CD4-positive, alpha-beta T cell treated with Interleukin-21 for 1 hour (primary cell): ENCODE data around the gene GNPTG.

ENCODE experiments used
- DNase-seq: peaks from one replicate; pipeline ENCODE4 v3.0.0-alpha.2; 2020

GNPTG gene

GRCh38 chr16:1375741-1376410, 24.1 kb downstream of the GNPTG start:
- no peak for DNase-seq

GRCh38 chr16:1377406-1378010, 25.8 kb downstream of the GNPTG start:
- no peak for DNase-seq

DNA sequence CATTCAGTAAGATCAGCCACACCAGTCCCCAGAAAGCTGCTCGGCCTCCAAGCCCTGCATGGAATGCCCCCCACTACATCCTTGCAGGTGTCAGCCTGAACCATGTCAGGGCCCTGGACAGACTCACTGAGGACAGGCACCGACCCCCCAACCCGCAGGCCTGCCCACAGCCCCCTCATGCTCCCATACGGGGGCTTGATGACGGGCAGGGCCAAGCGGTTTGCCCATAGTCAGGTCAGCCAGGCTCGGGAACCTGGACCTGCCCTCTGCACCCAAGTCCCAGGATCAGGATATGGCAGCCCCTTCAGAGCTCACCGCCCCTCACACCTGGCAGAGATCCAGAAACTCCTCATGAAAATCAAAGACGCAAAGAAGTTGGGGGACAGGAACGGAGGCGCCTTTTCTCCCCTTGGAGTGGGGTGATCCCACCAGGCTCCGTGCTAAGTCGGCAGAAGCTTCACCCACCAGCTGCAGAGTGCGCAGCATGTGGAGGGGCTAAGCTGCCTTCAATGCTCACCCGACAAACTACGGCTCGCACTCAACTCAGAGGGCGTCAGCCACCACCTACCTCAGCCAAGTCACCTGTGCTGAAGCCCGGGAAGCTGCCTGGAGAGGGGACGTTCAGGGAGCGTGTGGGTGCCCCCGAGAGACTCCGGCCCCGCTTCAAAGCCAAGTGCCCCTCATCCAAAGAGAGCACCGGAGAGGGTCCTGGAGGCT, 26.5 kb downstream of the GNPTG start:
- DNase-seq, result no peak

DNA sequence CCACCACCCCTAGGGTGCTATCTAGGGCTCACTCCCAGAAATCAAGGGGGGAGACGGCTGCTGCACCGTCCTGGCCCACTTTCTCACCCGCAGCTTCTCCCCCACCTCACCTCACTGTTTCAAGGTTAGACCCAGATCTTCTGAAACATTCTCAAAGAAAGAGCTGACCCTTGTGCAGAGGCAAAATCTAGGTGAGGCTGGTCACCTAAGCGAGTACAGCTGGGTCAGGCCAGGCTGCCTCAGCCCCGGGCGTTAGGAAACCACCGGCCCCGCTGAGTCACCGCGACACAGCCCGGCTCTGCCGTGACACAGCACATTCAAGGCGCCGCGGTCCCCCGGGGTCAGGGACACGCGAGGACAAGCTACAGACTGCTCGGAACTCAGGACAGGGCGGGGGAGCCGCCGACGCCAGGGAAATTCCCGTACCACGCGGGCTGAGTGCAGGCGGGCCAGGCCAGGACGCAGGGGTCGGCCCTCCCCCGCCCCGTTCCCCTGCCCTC, 27.1 kb downstream of the GNPTG start:
- peak; percentile 76 for DNase-seq

DNA sequence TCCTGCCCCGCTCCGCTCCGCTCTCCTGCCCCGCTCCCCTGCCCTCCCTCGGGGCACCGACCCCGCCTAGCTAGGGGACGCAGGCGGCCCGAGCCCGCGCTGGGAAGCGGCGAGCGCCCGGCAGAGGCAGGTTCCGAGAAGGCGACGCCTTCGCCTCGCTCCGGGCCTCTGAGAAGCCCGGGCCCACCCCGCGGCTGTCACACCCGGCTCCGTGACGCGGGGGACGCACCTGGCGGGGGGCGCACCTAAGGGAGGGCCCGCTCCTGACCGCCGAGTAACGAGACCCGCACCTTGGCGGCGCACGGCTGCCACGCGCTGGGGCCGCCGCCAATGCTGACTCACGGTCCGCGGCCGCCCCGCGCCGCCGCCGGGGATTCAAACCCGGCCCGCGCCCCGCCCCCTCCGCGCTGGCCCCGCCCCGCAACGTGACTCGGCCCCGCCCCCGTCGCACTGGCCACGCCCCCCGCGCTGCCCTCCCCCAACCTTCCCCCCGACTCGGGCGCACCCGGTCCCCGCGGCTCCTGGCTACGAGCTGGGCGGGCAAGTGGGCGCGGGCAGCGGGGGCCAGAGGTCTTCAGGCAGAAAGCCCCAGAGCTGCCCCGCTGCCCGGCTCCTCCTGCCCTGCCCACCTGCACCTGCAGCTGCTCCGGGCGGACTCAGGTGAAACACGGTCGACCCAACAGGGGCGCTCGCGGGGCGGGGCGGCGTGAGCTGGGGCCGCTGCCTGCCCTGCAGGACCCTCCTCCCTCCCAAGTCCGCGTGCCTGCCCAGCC, 27.8 kb downstream of the GNPTG start:
- DNase-seq, result peak; percentile 58

- DNase-seq, result no peak
Measured at GRCh38 chr16:1380195-1380594, 28.5 kb downstream of the GNPTG start.

- no peak for DNase-seq
Measured at GRCh38 chr16:1381612-1382406, 30.1 kb downstream of the GNPTG start.

DNA sequence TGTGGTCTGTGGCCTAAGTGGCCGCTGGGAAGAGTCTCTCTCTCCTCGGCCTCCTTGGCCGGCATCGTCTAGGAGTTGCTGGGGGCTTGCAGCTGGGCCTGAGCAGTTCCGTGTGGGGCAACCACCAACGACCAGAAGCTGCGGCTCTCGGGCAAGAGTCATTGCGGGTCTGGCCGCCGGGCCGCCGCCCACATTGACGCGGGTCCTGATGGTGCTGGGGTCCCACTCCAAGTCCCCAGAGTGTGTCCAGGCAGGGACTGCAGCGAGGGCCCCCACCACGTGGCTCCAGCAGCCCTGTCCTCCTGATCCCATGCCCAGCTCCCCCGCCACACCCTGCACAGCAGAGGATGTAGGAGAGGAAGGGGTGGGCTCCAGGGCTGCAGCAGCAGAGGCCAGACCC, 31.8 kb downstream of the GNPTG start:
- no peak for DNase-seq

DNA sequence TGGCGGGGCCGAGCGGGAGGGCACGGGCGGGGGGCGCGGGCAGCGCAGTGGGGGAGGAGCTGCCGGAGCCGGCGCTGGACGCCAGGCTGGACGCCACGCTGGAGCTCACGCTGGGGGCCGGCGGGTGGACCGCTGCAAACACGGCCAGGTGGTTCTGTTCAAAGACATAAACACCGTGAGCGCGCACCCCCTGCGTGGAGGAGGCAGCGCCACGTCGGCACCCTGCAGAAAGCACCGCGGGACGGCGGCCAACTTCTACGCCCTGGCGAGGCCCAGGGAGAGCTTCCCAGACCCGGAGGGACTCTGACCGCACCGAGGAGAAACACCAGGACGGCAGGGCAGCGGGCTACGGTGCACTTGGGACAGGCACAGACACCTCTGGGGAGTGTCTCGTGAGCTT, 33.5 kb downstream of the GNPTG start:
- DNase-seq, result no peak

DNA sequence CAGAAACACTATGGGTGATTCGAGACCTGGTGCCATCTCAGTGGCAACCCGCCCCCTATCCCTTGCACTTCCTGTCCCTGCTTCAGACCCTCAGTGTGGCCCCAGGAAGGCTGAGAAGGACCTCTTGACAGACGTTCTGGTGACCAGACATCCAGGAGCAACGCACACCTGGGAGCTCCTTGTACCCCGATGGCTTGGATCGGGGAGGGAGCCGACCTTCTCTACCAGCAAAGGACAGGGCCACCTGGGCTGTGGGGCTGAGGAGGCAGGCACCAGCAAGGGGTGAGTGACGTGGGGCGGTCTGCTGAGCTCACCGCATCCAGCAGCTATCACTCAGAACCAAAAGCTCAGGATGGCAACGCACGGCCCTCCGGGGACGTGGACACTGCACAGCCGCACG, 35.6 kb downstream of the GNPTG start:
- DNase-seq, result no peak

DNA sequence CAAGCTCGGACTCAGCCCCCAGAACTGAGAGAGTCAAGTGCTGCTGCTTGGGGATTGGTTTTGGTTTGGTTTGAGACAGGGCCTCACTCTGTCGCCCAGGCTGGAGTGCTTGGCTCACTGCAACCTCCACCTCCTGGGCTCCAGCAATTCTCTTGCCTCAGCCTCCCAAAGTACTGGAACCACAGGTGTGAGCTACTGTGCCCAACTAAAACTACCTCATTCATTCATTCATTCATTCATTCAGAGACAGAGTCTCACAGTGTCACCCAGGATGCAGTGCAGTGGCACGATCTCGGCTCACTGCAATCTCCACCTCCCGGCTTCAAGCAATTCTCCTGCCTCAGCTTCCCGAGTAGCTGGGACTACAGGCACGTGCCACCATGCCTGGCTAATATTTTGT, 38.0 kb downstream of the GNPTG start:
- DNase-seq, result no peak

- DNase-seq, result no peak
Measured at GRCh38 chr16:1390239-1390779, 38.6 kb downstream of the GNPTG start.

DNA sequence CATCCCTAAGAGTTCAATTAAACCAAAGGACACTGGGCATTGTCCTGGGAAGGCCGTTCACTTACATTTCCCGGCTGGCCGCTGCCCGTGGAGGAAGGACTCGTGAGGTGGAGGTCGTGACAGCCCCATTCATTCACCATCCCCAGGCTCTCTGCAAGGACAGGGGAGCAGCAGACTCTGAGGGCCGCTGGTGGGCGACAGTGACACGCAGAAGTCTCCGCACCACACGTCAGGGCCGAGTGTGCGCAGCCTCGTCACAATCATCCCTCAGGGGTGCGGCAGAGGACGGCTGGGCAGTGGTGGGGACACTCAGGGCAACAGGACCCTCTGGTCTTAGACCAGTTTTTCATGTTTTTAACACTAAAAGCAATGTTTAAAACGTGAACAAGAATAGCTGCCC, 41.1 kb downstream of the GNPTG start:
- no peak for DNase-seq

DNA sequence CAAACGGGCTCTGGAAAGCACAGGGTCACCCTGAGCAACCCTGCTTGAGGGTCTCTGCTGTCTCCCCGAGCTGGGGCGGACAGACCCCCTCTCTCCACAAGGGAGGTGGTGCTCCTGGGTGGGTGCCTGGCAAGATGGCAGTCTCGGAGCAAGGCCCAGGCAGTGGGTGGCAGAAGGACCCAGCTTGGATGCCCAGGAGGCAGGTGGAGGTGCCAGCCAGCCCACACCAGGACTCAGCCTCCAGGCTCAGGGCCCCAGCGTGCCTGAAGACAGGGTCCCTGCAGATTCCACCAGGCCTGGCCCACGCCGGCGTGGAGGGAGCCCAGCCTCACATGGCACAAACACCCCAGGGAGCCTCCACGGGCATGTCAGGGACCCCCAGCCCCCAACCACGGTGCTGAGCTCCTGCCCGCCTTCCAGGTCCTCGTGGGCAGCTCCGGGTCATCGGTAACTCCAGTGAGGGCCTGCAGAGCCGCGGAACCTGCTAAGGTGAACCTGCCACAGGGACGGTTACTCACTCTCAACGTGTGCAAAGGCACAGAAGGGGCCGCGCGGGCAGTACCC, 42.0 kb downstream of the GNPTG start:
- no peak for DNase-seq

DNA sequence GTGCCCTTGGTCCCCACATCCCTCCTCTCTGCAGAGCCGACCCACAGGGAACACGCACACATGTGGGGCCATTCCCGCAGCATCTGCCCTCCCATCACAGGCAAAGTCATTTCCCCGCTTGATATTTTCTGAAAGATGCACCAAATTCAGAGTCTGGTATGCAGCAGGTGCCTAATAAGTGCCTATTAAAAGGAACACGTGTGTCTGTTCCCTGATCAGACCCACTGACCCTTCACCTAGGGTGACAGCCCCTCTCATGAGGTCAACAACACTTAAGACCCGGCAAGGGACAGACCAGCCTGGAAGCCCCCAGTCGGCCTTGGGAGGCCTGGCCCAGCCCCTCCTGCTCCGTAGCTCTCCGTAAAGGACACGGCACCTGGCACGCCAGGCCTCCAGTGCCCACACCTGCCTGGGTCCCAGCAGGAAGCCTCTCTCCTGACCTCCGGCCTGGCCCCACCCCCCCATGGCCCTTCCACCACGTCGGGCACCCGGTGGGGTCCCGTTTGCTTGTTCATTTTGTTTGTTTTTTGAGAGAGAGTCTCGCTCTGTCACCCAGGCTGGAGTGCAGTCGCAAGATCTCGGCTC, 42.7 kb downstream of the GNPTG start:
- DNase-seq, result no peak

GRCh38 chr16:1395444-1396031, 43.8 kb downstream of the GNPTG start:
- no peak for DNase-seq

GRCh38 chr16:1397779-1398178, 46.0 kb downstream of the GNPTG start:
- DNase-seq, result no peak

DNA sequence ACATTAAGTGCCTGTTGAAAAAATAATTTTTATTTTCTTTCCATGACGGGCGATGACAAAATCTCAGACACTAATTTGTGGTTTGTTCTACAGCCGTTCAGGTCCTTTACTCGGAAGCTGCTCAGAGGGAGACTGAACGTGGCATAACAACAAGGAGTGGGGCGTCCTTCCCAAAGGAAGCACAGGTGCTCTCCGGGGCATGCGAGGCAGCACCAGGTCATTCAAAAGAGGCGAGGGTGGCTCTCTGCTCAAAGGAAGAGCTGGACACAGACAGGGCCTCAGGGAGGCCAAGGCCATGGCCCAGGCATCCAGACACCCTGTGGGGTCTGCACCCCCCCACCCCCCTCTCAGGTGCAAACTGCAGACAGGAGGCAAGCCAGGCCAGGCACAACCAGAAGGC, 46.6 kb downstream of the GNPTG start:
- DNase-seq, result no peak

DNA sequence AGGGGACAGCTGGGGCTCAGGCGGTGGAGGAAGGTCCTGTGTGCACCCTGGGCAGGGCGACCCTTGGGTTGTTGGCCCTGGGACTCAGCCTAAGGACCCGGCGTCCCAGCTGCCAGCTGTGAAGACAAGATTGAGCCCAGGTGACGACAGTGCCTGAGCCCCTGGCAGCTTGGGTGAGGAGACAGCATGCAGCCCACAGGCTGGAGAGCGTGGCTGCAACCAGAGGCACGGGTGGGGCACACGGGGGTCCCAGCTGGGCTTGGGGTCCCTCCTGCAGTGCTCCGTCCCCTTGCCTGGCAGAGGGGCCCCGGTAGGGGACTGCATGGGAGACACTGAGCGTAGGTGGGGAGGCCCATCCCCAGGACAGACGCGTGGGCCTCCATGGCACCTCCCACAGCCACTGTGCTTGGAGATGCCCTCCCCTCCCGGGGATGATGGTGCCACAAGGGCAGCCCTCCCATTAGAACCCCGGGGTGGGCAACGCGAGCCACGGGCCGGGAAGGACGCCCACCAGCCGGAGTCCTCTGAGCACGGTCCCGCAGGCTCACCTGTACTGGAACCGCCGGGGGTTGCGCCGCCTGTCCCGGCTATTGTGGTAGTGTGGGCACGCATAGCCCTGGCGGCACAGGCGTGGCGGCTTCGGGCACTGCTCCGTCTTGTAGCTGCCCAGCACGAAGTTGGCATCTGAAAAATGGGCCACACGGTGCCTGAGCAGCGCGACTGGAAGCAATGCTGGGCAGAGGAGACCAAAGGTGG, 47.3 kb downstream of the GNPTG start:
- no peak for DNase-seq

DNA sequence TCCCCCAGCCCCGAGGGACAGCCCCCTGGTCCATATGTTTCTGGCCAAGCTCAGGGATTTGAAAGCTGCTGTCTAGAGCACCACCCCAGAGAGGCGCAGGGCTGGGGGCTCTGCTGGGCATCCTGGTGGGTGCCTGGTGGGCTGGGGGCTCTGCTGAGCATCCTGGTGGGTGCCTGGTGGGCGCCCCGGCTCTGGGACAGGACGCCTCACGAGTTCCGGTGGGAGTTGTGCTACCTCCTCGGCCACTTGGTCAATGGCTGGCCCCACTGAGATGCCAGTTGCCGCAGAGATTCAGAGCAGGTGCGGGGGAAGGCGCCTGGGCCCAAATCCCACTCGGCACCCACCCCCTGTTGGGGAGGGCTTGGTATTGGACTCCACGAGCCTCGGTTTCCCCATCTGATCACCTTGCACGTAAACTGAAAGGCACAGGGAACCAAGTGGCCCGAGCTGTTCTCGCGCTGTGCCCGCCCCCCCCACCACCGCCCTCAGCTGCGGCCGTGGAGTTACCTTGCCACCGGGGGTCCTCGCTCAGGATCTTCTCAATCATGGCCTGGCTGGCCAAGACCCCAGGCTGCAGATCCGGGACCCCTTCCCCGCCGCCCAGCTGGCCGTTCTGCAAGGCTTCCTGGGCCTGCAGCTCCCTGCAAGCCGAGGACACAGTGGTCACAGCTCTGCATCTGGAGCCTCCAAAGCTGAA, 49.5 kb downstream of the GNPTG start:
- DNase-seq, result no peak
